ELR (cell line): ENCODE results near the gene HCN1.
A peak's percentile ranks its signal among the peaks of the same experiment; 100 is the strongest.
"Not testable (repeated sequence)": the region's sequence is repeated elsewhere in the genome, so short reads cannot be mapped to it uniquely, and the experiment has no call there.

Source experiments
- DNase-seq: peaks from one replicate; pipeline ENCODE4 v3.0.0-alpha.2; 2015; ENCODE audit warnings: low read depth

The HCN1 gene

GRCh38 chr5:45617859-45618416 lies 78.2 kb downstream of the HCN1 start:
- no peak for DNase-seq

- DNase-seq = no peak
Measured at GRCh38 chr5:45609661-45610060, 86.5 kb downstream of the HCN1 start.

- DNase-seq = no peak
Measured at GRCh38 chr5:45604092-45604491, 92.1 kb downstream of the HCN1 start.

- DNase-seq = no peak
Measured at GRCh38 chr5:45601424-45601823, 94.8 kb downstream of the HCN1 start.

- DNase-seq = no peak
Measured at GRCh38 chr5:45596320-45596719, 99.9 kb downstream of the HCN1 start.

- not testable (repeated sequence) for DNase-seq
Measured at GRCh38 chr5:45586001-45586400, 110.2 kb downstream of the HCN1 start.

GRCh38 chr5:45578270-45578669 lies 117.9 kb downstream of the HCN1 start:
- DNase-seq = peak; percentile 31

- DNase-seq = no peak
Measured at GRCh38 chr5:45568813-45569212, 127.4 kb downstream of the HCN1 start.

GRCh38 chr5:45542421-45542820 lies 153.8 kb downstream of the HCN1 start:
- DNase-seq = no peak

- DNase-seq = no peak
Measured at GRCh38 chr5:45533663-45534062, 162.5 kb downstream of the HCN1 start.

GRCh38 chr5:45532826-45533624 lies 163.2 kb downstream of the HCN1 start:
- no peak for DNase-seq

- DNase-seq = peak; percentile 45
Measured at GRCh38 chr5:45521067-45521466, 175.1 kb downstream of the HCN1 start.

- peak; percentile 8 for DNase-seq
Measured at GRCh38 chr5:45512521-45512920, 183.7 kb downstream of the HCN1 start.

- no peak for DNase-seq
Measured at GRCh38 chr5:45509371-45509770, 186.8 kb downstream of the HCN1 start.

GRCh38 chr5:45508135-45508534 lies 188.0 kb downstream of the HCN1 start:
- DNase-seq = no peak

GRCh38 chr5:45507178-45507577 lies 189.0 kb downstream of the HCN1 start:
- no peak for DNase-seq

- DNase-seq = not testable (repeated sequence)
Measured at GRCh38 chr5:45499006-45499405, 197.2 kb downstream of the HCN1 start.

- DNase-seq = no peak
Measured at GRCh38 chr5:45491368-45491767, 204.8 kb downstream of the HCN1 start.

GRCh38 chr5:45484781-45485180 lies 211.4 kb downstream of the HCN1 start:
- DNase-seq = no peak

GRCh38 chr5:45454114-45454513 lies 242.1 kb downstream of the HCN1 start:
- peak; percentile 58 for DNase-seq

- not testable (repeated sequence) for DNase-seq
Measured at GRCh38 chr5:45444856-45445255, 251.3 kb downstream of the HCN1 start.

- no peak for DNase-seq
Measured at GRCh38 chr5:45440466-45440865, 255.7 kb downstream of the HCN1 start.

- DNase-seq = no peak
Measured at GRCh38 chr5:45437752-45438151, 258.4 kb downstream of the HCN1 start.
